ENCODE measurements around the gene SLC5A10. TPM values are rescaled to one million over a fixed set of nuclear protein-coding genes. Genes with fewer than 3 reads are reported as not detected.

Gene SLC5A10
- total RNA-seq, 1 experiment from 2014 or later, result 0.17 TPM

DNA sequence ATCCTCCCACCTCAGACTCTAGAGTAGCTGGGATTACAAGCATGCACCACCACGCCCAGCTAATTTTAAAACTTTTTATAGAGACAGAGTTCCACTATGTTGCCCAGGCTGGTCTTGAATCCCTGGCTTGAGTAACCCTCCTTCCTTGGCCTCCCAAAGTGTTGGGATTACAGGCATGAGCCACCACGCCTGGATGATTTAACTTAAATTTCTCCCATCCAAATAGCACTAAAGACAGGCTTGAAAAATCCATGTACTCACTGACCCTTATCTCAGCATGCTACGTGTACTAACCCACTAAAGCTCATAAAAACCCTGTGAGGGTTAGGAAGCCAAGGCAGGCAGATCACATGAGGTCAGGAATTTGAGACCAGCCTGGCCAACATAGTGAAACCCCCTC is 4.6 kb downstream of the SLC5A10 start:
- H3K9me3 ChIP-seq (ENCODE audit: insufficient read depth, low read depth), result no peaks in the 10 kb centered on the region
- H3K27me3 ChIP-seq (ENCODE audit: insufficient read depth, low read depth), result no peaks in the 10 kb centered on the region
- intact Hi-C loops (cut with micrococcal nuclease; ENCODE audit: unreplicated experiment), result no loop called here
- DNase-seq, result no peak
- ChIA-PET CTCF (no interaction called here), POLR2A (ENCODE audit: unreplicated experiment) (no interaction called here)
- H3F3A ChIP-seq (ENCODE audit: insufficient read depth, low read depth), result no peaks in the 10 kb centered on the region
- H4K20me1 ChIP-seq (ENCODE audit: insufficient read depth), result no peaks in the 10 kb centered on the region
- no peaks in the 10 kb centered on the region for H3K79me2 ChIP-seq (ENCODE audit: low read depth)
- H3K4me1 ChIP-seq (replicated peaks; ENCODE audit: insufficient read depth), result no peaks in the 10 kb centered on the region
- no peaks in the 10 kb centered on the region for H3K9me2 ChIP-seq (ENCODE audit: insufficient read depth)
- H3K4me3 ChIP-seq, result no peak overlapping the region
- TF ChIP-seq EZH2 (IDR thresholded peaks at IDR 0.05; ENCODE audit: low read depth), result no peak
- TF ChIP-seq, protein P1, sequence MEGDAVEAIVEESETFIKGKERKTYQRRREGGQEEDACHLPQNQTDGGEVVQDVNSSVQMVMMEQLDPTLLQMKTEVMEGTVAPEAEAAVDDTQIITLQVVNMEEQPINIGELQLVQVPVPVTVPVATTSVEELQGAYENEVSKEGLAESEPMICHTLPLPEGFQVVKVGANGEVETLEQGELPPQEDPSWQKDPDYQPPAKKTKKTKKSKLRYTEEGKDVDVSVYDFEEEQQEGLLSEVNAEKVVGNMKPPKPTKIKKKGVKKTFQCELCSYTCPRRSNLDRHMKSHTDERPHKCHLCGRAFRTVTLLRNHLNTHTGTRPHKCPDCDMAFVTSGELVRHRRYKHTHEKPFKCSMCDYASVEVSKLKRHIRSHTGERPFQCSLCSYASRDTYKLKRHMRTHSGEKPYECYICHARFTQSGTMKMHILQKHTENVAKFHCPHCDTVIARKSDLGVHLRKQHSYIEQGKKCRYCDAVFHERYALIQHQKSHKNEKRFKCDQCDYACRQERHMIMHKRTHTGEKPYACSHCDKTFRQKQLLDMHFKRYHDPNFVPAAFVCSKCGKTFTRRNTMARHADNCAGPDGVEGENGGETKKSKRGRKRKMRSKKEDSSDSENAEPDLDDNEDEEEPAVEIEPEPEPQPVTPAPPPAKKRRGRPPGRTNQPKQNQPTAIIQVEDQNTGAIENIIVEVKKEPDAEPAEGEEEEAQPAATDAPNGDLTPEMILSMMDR (conservative IDR thresholded peaks at IDR 0.05), result no peak
- no peaks in the 10 kb centered on the region for H3K36me3 ChIP-seq (ENCODE audit: low read depth)
- no peak overlapping the region for H3K4me2 ChIP-seq
- BruUV-seq (replicated peaks), result no TSS peak
- no peak overlapping the region for H3K27ac ChIP-seq
- no peak overlapping the region for H2AFZ ChIP-seq

DNA sequence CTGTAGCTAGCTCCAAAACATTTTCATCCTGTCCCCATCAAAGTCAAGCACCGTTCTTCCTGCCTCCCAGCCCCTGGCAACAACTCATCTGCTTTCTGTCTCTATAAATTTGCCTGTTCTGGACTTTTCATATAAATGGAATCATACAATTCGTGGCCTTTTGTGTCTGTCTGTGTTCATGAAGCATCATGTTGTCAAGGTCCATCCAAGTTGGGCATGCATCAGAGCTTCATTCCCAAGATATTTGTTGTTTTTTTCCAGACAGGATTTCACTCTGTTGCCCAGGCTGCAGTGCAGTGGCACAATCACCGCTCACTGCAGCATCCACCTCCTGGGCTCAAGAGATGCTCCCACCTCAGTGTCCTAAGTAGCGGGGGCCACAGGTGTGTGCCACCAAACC is 5.9 kb downstream of the SLC5A10 start:
- no peak overlapping the region for H3K27ac ChIP-seq
- H3K4me3 ChIP-seq, result no peak overlapping the region
- TF ChIP-seq, protein P1 (conservative IDR thresholded peaks at IDR 0.05), result no peak
- no peak for TF ChIP-seq EZH2 (IDR thresholded peaks at IDR 0.05; ENCODE audit: low read depth)
- intact Hi-C loops (cut with micrococcal nuclease; ENCODE audit: unreplicated experiment), result no loop called here
- no peak overlapping the region for H3K4me2 ChIP-seq
- ChIA-PET POLR2A (ENCODE audit: unreplicated experiment) (no interaction called here), CTCF (no interaction called here)
- no peak overlapping the region for H2AFZ ChIP-seq
- H3K4me1 ChIP-seq (replicated peaks; ENCODE audit: insufficient read depth), result no peaks in the 10 kb centered on the region
- DNase-seq, result no peak
- no peaks in the 10 kb centered on the region for H4K20me1 ChIP-seq (ENCODE audit: insufficient read depth)
- no peaks in the 10 kb centered on the region for H3K27me3 ChIP-seq (ENCODE audit: insufficient read depth, low read depth)
- 0 out of 2 replicates have a peak, but pooled peaks cover 3% of the 10 kb centered on the region for H3F3A ChIP-seq (ENCODE audit: insufficient read depth, low read depth)
- H3K79me2 ChIP-seq (ENCODE audit: low read depth), result no peaks in the 10 kb centered on the region
- BruUV-seq (replicated peaks), result no TSS peak
- H3K9me2 ChIP-seq (ENCODE audit: insufficient read depth), result no peaks in the 10 kb centered on the region
- no peaks in the 10 kb centered on the region for H3K9me3 ChIP-seq (ENCODE audit: insufficient read depth, low read depth)
- H3K36me3 ChIP-seq (ENCODE audit: low read depth), result no peaks in the 10 kb centered on the region

DNA sequence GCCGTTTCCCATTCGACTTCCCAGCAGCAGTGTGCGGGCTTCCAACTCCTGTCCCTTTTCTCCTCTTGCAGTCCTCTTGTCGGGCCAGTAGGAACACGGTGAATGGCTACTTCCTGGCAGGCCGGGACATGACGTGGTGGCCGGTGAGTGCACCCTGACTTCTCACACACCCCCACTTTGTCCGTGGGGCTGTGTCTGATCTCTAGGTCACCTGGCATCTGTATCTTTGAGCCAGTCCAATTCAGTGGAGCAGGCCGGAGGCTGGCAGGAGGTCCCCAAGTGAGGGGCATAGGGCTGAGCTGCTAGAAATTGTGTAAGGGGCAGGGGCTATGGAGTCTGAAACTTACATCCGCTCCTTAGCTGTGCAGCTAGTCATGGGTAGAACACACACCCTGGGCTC is 6.6 kb downstream of the SLC5A10 start:
- Histone ChIP-seq H3K9me3 (ENCODE audit: insufficient read depth, low read depth) (no peaks in the 10 kb centered on the region), H3F3A (ENCODE audit: insufficient read depth, low read depth) (peaks cover 11% of the 10 kb centered on the region; the same call in 1 of the 2 replicates), H3K9me2 (ENCODE audit: insufficient read depth) (no peaks in the 10 kb centered on the region), H3K4me3 (no peak overlapping the region), H3K79me2 (ENCODE audit: low read depth) (no peaks in the 10 kb centered on the region), H3K4me2 (no peak overlapping the region), H4K20me1 (ENCODE audit: insufficient read depth) (no peaks in the 10 kb centered on the region), H3K27ac (no peak overlapping the region), H3K27me3 (ENCODE audit: insufficient read depth, low read depth) (no peaks in the 10 kb centered on the region), H3K4me1 (replicated peaks; ENCODE audit: insufficient read depth) (no peaks in the 10 kb centered on the region), H2AFZ (no peak overlapping the region), H3K36me3 (ENCODE audit: low read depth) (no peaks in the 10 kb centered on the region)
- no TSS peak for BruUV-seq (replicated peaks)
- intact Hi-C loops (cut with micrococcal nuclease; ENCODE audit: unreplicated experiment), result no loop called here
- TF ChIP-seq, protein P1 (conservative IDR thresholded peaks at IDR 0.05), result no peak
- no peak for TF ChIP-seq EZH2 (IDR thresholded peaks at IDR 0.05; ENCODE audit: low read depth)
- DNase-seq, result no peak
- ChIA-PET CTCF (no interaction called here), POLR2A (ENCODE audit: unreplicated experiment) (no interaction called here)
